DOHH2 (cell line): ENCODE results near the gene C1orf174.

Source experiments
- H3F3A ChIP-seq: fragments of 200-600 bp; sonication (generic), shearing (Covaris generic); 2 replicates; pipeline ENCODE4 v1.6.0; 2016; ENCODE audit warnings: antibody characterized with exemption, mild to moderate bottlenecking; ENCODE audit not compliant: control insufficient read depth, insufficient read depth
- H3K27ac ChIP-seq: fragments of 200-600 bp; sonication (generic); 2 replicates; pipeline ENCODE4 v1.5.1; 2014; ENCODE audit warnings: low read depth, mild to moderate bottlenecking, low read length, moderate library complexity
- H3K27me3 ChIP-seq: fragments of 200-600 bp; sonication (generic); 2 replicates; pipeline ENCODE4 v1.6.1; 2014; ENCODE audit warnings: mild to moderate bottlenecking, low read length, mixed read lengths; ENCODE audit not compliant: control insufficient read depth
- H3K36me3 ChIP-seq: fragments of 200-600 bp; sonication (generic); 2 replicates; pipeline ENCODE4 v1.6.1; 2014; ENCODE audit warnings: mild to moderate bottlenecking, low read length, moderate library complexity, mixed read lengths; ENCODE audit not compliant: control insufficient read depth
- H3K4me1 ChIP-seq: fragments of 200-600 bp; sonication (generic); 2 replicates; pipeline ENCODE4 v1.6.1; 2014; ENCODE audit warnings: mild to moderate bottlenecking, low read length, mixed read lengths; ENCODE audit not compliant: control insufficient read depth
- H3K4me2 ChIP-seq: fragments of 200-600 bp; sonication (generic); 2 replicates; pipeline ENCODE4 v1.6.0; 2014; ENCODE audit warnings: mild to moderate bottlenecking, low read length, moderate library complexity
- H3K4me3 ChIP-seq: fragments of 200-600 bp; sonication (generic); 2 replicates; pipeline ENCODE4 v1.5.1; 2014; ENCODE audit warnings: mild to moderate bottlenecking, low read length, mixed read lengths
- H3K79me2 ChIP-seq: fragments of 200-600 bp; sonication (generic); 2 replicates; pipeline ENCODE4 v1.6.1; 2014; ENCODE audit warnings: mild to moderate bottlenecking, low read length, mixed read lengths; ENCODE audit not compliant: control insufficient read depth
- H3K9me2 ChIP-seq: fragments of 200-600 bp; sonication (generic); replicated peaks from 2 replicates; pipeline ENCODE4 v1.6.1; 2014; ENCODE audit warnings: mild to moderate bottlenecking, low read length, mixed read lengths; ENCODE audit not compliant: control insufficient read depth
- H3K9me3 ChIP-seq: fragments of 200-600 bp; sonication (generic); 2 replicates; pipeline ENCODE4 v1.6.1; 2014; ENCODE audit warnings: antibody characterized with exemption, low read length, mixed read lengths; ENCODE audit not compliant: control insufficient read depth, insufficient read depth
- H4K20me1 ChIP-seq: fragments of 200-600 bp; sonication (generic); 2 replicates; pipeline ENCODE4 v1.6.0; 2014; ENCODE audit warnings: low read depth, mild to moderate bottlenecking, antibody characterized with exemption, low read length, moderate library complexity; ENCODE audit not compliant: control insufficient read depth, insufficient read depth
- CTCF ChIP-seq: fragments of 200-600 bp; sonication (generic); IDR thresholded peaks from one replicate; pipeline ENCODE4 v1.5.1; 2014; ENCODE audit warnings: antibody characterized with exemption, mild to moderate bottlenecking, low read depth, low read length; ENCODE audit not compliant: poor library complexity, severe bottlenecking
- EZH2phosphoT487 ChIP-seq: fragments of 200-600 bp; sonication (generic); IDR thresholded peaks from 2 replicates; pipeline ENCODE4 v1.6.1; 2017; ENCODE audit warnings: borderline replicate concordance, mild to moderate bottlenecking, antibody characterized with exemption, low read length, moderate library complexity, mixed read lengths

The C1orf174 gene

GRCh38 chr1:3880429-3881192, 19.5 kb downstream of the C1orf174 start:
- no peaks in the 10 kb centered on the region for H3F3A ChIP-seq
- no peaks in the 10 kb centered on the region for H4K20me1 ChIP-seq
- H3K9me2 ChIP-seq, result no peaks in the 10 kb centered on the region
- no peak overlapping the region for H3K27ac ChIP-seq
- no peaks in the 10 kb centered on the region for H3K9me3 ChIP-seq
- H3K4me2 ChIP-seq, result no peak overlapping the region
- H3K27me3 ChIP-seq, result no peaks in the 10 kb centered on the region
- TF ChIP-seq EZH2phosphoT487 (no peak), CTCF (no peak)
- H3K4me1 ChIP-seq, result no peaks in the 10 kb centered on the region
- no peak overlapping the region for H3K4me3 ChIP-seq
- H3K79me2 ChIP-seq, result no peaks in the 10 kb centered on the region
- H3K36me3 ChIP-seq, result peaks cover 7% of the 10 kb centered on the region; the same call in 1 of the 2 replicates

GRCh38 chr1:3879787-3880428, 20.2 kb downstream of the C1orf174 start:
- Histone ChIP-seq H3K27ac (no peak overlapping the region), H3K36me3 (peaks cover 9% of the 10 kb centered on the region; the same call in 1 of the 2 replicates)

GRCh38 chr1:3879099-3879498, 21.0 kb downstream of the C1orf174 start:
- no peaks in the 10 kb centered on the region for H3K9me2 ChIP-seq

More at GRCh38 chr1:3879787-3880428, 20.2 kb downstream of the C1orf174 start:
- no peak for TF ChIP-seq CTCF
- TF ChIP-seq EZH2phosphoT487, result no peak
- Histone ChIP-seq H3K79me2 (no peaks in the 10 kb centered on the region), H3K9me2 (no peaks in the 10 kb centered on the region), H3K27me3 (no peaks in the 10 kb centered on the region), H3F3A (no peaks in the 10 kb centered on the region), H3K9me3 (no peaks in the 10 kb centered on the region), H3K4me3 (no peak overlapping the region), H3K4me2 (no peak overlapping the region), H4K20me1 (no peaks in the 10 kb centered on the region), H3K4me1 (no peaks in the 10 kb centered on the region)

More at GRCh38 chr1:3879099-3879498, 21.0 kb downstream of the C1orf174 start:
- Histone ChIP-seq H3K4me3 (no peak overlapping the region), H3K27me3 (no peaks in the 10 kb centered on the region), H3F3A (no peaks in the 10 kb centered on the region), H3K9me3 (peaks cover 3% of the 10 kb centered on the region; the same call in 1 of the 2 replicates), H3K36me3 (peaks cover 8% of the 10 kb centered on the region; the same call in 1 of the 2 replicates), H3K27ac (no peak overlapping the region), H3K79me2 (no peaks in the 10 kb centered on the region), H3K4me2 (no peak overlapping the region), H4K20me1 (no peaks in the 10 kb centered on the region), H3K4me1 (no peaks in the 10 kb centered on the region)
- TF ChIP-seq EZH2phosphoT487 (no peak), CTCF (no peak)
